Stimulated activated CD8-positive, alpha-beta memory T cell treated with anti-CD3 and anti-CD28 coated beads, Interleukin-15, amount 100 ng/mL, for 4 hours (primary cell): ENCODE data around the gene GRN.
"Not testable (repeated sequence)": the region's sequence is repeated elsewhere in the genome, so short reads cannot be mapped to it uniquely, and the experiment has no call there.

Experiments
- DNase-seq, 2 donors: peaks; one replicate each; pipeline ENCODE4 v3.0.0-alpha.2; 2020; ENCODE audit warnings: low read depth in 2 of 2

Gene GRN

DNA sequence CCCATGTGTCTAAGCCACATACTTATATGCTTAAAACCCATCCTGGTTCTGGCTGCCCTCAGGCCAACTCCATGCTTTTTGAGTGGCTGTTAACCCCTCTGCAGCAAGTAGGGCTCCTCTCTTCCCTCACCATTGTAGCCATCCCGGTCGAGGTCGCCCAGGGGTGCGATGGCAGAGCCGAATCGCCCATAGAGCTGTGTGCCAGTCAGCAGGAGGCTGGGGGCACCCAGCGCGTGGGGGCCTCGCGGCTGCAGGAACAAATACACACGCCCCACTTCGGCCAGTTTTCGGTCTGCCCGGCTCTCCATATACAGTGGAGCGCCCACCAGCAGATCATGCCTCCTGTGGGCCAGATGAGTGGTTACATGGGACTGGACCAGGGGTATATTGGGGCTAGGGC is 38.3 kb downstream of the GRN start:
- DNase-seq = no peak

DNA sequence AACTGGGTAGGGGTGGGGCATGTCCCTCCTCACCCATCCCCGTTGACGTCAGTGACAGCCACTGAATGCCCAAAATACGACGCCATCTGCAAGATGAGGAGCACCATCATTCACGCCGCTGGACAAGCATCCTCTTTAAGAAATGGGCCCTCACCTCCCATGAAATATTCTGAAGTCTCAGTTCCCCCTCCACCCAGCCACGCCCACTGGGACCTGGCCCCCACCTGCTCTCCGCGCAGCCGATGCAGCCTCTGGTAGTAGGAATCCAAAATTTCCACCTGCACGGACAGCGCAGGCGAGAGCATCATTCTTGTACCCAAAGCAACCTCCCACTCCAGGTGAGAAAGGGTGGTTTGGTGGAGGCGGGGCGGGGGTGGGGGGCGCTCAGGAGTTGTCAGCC is 38.8 kb downstream of the GRN start:
- no peak for DNase-seq

- DNase-seq = no peak
Observed at GRCh38 chr17:44384281-44384822, 39.2 kb downstream of the GRN start.

DNA sequence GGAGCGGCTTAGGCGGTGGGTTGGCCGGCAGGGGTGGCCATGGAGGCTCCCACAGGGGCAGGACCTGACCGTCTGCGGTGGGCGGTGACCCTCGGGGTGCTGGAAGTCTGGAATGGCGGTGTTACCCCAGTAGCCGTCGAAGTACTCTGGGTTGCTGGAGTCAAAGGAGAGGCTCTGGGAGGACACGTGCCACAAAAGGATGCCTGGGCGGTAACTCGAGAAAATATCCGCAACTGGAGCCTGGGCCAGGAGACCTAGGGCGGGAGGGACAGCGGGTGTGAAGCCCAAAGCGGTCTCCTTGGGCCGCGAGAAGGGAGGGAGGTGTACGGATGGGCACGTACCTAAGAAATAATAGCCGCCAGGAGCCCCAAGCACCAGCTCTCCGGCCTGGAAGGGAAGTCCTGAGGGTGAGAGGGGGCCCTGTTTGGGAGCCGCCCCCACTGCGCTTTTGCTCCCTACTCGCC is 39.8 kb downstream of the GRN start:
- DNase-seq = no peak

DNA sequence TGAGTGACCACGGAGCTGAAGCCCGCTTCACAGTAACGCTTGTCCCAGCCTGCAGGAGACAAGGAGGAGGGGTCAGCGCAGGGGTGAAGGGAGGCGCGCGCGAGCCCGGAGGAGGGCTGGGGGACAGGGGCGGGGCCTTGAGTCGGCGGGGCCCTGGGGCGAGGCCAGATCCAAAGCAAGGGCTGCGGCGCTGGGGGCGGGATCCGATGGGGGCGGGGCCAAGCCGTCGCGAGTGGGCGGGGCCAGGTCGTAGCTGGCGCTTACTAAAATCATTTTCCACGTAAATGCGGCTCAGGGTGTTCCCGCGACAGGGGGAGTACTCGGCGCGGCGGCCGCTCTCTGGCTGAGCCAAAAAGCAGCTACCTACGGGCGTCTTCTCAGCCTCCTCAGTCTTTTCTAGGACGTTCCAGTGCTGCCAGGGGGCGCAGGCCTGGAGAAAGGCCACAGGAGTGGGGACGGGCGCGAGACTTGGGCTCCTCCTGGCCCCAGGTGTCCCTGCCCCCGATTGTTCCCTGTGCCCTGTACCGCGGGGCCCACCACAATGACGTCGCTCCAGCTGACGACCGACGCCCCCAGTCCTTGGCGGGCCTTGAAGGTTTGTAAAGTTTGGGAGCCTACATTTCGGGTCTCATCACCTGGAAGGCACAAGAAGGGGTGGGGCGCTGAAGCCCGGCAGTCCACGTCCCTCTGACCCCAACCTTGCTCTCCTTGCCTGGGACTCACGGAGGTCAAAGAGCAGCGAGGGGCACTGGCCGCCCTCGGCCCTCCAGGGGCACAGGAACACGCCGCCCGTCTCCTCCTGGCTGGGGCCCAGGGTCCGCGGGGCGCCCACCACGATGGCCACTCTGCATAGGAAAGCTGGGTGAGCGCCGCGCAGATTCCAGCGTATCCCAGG is 40.4 kb downstream of the GRN start:
- peak; percentile 68 to 77 for DNase-seq

DNA sequence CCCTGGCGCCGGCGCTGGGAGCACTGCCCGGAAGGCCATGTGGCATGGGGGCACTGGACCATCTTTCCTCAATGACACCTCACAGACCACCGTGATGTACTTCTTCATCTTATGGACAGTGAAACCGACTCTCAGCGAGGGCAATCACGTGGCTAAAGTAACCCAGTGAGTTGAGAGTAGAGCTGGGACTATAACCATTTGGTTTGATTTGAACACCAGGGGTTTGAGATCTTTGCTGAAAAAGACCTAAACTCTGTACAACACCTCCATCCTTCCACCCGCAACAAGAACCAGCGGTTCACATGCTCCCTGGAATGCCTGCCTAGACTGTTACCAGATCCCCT is 41.1 kb downstream of the GRN start:
- DNase-seq = no peak

DNA sequence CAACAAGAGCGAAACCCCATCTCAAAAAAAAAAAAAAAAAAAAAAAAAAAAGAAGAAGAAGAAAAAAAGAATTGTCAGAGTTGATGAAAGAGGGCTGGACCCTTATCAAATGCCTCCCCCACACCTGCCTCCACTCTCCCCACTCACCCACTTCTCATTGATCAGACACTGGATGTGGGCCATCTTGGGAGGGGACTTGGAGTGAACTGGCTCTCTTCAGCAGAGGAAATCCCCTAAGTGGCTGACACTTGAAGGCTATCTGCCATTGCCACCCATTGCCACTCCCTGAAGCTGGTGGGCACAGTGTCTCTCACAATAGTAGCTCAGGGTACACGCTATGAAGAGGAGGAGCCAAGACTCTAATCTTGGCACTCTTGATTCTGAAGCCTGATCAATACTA is 42.7 kb downstream of the GRN start:
- no peak for DNase-seq

DNA sequence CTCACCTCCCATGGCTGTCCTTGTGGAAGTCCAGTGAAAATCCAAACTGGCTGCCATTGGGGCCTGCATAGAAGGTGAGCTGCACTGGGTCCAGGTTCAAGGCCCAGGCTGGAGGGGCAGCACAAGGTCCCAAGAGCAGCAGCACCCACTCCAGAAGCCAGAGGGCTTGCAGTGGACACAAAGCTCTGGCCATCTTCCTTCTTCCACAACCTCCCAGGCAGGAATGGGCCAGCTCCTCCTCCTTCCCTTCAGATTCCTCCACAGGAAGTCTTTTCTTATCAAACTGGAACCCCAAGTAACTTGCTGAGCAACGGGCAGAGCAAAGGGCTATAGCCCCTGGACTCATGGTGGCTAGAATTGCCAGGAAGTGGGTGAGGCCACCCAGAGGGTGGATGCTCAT is 44.2 kb downstream of the GRN start, which contains the start of gene ITGA2B:
ITGA2B (minus strand) TSS at position 369 of the 400 bp plus-strand sequence; CDS start at position 193, 176 bp downstream.
- DNase-seq = no peak

DNA sequence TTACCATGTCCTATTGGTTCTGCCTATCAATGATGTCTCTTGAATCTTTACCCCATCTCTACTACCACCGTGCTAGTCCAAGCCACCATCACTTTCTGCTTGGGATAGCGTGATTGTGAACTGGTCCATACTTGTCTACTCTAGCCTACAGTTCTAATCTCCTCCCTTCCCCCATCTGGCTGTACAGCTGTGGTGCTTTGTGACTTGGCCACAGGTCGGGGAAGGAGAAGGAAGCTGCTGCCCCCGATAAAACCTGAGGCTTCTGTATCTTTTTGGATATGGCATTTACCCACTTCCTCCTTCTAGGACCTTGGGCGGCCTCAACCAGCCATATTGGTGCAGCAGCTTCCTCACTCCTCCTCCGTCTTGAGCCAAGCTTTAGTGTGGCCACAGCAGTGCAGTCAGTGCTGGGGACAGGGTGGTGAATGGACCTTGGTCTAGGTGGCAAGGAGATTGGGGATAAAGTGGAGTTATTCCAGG is 44.7 kb downstream of the GRN start:
- DNase-seq = no peak

DNA sequence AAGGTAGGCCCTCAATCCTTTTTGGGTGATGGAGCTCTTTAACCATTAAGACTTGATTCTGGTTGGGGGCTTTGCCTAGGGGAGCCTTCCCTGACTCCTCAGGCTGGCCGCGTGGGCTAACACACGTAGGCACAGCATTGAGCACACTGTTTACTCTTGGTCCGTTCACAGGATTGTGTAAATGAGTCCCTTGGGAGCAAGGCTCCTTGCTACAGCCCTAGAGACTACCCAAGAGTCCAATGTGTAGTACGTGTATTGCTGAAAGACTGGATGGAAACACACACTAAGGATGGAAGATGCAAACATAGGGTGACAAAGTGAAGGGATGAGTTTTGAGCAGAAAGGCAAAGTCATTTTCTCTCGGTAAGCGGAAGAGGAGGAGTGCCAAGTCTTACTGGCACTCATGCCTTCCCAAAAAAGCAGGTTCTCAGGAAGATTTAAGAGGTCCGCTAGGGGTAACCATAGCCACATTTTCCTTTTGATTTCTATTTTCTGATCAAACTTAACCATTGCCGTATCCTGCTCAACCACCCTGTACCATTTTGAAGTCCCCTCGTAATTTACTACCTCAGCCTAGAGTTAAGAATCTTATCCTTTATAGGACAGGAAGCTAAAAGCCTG is 45.3 kb downstream of the GRN start:
- DNase-seq = no peak

DNA sequence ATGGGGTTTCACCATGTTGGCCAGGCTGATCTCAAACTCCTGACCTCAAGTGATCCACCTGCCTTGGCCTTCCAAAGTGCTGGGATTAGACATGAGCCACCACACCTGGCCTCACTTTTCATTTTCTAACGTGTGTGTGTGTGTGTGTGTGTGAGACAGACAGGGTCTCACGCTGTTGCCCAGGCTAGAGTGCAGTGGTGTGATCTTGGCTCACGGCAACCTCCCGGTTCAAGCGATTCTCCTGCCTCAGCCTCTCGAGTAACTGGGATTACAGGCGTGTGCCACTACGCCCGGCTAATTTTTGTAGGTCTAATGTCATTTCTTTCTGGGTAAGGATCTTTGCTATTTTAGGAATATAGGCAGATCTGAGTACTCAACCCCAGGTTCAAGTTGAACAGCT is 49.0 kb downstream of the GRN start:
- DNase-seq = not testable (repeated sequence)

- DNase-seq = no peak
Observed at GRCh38 chr17:44394833-44395232, 49.7 kb downstream of the GRN start.

DNA sequence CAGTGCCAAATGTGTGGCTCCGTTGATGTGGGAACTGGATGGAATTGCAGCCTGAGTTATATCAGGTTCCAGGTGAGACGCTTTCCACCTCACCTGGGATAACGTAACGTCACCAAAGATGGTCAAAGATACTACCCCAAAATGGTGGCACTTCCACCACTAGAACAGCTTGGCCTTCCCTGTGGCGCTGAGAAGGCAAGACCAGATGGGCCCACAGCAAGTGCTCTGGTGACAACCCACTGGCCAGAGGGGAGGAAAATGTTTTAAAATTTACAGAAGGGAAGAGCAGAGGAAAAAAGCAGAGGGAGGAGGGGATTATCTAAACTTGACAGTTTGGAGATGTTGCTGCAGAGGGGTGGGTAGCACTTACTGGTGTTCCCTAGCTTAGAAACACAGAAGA is 51.8 kb downstream of the GRN start:
- no peak for DNase-seq

DNA sequence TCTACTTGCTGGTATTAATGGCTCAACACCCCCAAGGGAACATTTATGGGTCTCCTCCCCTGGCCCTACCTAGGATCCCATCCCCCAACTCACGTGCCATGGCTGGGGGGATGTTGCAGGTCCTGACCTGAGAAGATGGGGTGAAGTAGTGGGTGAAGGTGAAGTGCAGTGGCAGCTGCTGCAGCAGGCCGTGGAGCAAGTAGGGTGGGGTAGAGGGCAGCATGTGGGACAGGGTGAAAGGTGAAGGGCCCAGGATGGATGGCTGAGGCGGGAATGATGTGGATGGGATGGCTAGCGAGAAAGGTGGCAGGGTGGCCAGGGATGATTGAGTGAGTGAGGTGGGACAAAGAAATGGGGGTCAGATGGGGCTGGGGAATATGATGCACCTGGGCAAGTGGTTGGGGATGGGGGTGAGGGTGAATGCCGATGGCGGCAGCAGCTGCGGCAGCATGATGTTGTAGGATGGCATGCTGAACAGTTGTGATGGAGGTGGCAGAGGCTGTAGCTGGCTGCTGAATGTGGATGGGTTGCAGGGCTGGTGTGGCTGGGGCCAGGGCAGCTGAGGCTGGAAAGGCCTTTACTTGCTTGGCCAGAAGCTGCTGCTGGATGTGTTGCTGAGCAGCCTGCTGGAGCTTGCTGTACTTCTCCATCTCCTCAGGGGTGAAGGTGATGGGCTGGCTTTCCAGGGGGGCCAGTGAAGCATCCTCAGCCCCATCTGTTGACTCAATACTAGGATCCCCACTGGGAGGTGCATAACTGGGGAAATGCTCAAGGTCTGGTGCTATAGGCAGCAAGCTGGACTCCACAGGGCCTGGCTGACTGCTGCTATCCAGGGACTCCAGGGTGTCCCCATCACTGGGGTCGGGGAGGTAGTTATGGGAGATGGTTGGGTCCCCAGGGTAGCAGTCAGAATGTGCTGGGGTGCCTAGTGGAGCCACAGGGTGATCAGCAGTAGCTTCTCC is 52.7 kb downstream of the GRN start:
- DNase-seq = no peak

- no peak for DNase-seq
Observed at GRCh38 chr17:44398692-44399691, 53.9 kb downstream of the GRN start.

- no peak for DNase-seq
Observed at GRCh38 chr17:44400226-44400847, 55.2 kb downstream of the GRN start.
